HG03460 (cell line): Measurements from ENCODE around the gene ACAP3.

Source experiments
- ATAC-seq: cut with Tn5 transposase; IDR thresholded peaks from one replicate; pipeline ENCODE4 v1.9.1; 2021; ENCODE audit not compliant: unreplicated experiment

The ACAP3 gene

DNA sequence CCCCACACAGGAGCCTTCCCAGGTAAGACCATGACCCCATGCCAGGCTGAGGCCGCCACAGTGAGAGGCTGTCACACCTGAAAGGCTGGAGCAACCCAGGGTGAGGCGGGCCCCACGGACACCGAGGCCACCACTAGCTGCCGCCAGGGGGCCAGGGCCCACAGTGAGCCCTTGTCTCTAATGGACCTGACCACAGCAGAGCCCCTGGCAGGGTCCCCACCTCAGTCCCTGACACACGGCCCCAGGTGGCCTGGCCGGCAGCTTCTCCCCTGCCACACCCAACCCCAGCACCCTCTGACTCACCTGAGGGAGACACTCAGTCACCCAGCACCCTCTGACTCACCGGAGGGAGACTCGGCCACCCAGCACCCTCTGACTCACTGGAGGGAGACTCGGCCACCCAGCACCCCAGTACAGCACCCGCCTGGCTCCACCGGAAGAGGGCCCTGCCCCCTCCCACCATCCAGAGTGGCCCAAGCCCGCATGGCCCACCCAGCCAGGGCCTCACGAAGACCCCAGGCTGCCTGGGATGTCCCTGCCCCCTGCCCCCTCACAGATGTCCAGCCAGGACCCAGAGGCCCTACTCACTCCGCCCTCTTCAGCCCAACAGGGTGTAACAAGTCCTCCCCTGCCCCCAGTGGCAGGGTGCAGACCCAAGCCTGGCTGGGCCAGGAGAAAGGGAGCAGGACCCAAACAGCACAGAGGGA lies 37.1 kb upstream of the ACAP3 start:
- ATAC-seq: no peak

DNA sequence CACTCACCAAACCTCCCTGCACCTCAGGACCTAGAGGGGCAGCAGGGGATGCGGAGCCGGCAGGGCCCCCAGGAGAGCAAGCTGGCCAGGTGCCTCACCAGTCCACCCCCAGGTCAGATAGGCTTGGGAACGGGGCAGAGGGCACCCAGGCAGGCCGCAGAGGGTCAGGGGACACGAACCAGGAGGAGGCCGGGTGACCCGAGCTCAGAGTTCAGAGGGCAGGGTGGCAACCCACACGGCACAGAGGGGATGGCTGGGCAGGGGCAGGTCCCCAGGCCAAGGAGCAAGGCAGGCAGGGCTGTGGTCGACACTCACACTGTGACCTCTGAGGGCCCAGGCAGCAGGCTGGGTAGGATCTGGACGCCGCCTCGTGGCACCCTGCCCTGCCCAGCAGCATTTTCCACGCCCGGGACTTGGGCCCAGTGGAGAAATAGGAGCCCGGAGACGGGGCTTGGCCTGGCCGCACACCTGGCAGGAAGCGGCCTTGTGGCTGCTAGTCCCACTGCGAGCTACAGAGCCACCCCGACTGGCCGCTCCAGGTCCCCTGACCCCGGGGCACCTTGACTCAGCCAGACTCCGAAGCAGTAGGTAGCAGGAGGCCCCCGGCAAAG lies 36.2 kb upstream of the ACAP3 start:
- no peak for ATAC-seq

DNA sequence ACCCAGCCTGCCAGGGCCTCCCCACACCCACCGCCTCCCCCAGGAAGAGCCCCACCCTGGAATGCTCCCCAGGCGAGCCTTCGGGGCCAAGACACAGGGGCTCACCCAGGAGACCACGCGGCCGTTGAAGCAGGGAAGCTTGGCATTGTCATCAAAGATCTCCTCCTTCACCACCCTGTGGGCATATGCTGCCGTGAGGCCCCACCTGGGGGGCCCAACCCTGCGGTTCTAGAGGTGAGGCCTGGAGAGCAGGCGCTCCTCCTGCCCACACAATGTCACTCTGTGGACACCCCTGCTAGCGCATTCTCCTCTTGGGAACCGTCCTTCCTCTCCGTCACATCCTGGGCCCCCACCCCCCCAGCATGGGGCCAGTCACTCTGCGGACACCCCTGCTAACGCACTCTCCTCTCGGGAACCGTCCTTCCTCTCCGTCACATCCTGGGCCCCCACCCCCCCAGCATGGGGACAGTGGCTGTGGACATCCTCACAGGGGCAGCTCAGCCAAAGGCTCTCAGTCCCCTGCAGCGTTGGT lies 34.9 kb upstream of the ACAP3 start:
- ATAC-seq: no peak

GRCh38 chr1:1342061-1342562 lies 34.4 kb upstream of the ACAP3 start:
- no peak for ATAC-seq

GRCh38 chr1:1341549-1342021 lies 33.9 kb upstream of the ACAP3 start:
- ATAC-seq: no peak

- no peak for ATAC-seq
These were observed 33.2 kb upstream of the ACAP3 start for GRCh38 chr1:1340791-1341548.

DNA sequence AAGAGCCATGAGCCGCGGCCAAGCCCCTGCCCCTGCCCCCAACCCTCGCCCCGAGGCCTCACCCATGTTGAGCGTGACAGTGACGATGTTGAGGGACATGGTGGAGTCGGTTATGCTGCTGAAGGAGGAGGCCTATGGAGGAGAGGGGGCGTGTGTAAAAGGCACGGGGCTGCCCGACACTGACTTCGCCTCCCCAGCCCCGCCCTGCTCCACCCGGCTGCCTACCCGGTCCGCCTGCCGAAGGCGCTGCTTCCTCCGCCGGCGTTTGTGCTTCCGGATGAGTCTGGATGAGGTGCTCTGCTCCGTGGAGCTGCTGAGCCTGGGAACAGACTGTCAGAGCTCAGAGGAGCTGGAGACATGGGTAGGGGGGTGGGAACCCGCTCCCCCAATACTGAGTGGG lies 32.5 kb upstream of the ACAP3 start:
- ATAC-seq: no peak

- no peak for ATAC-seq
These were observed 30.5 kb upstream of the ACAP3 start for GRCh38 chr1:1338278-1338677.

DNA sequence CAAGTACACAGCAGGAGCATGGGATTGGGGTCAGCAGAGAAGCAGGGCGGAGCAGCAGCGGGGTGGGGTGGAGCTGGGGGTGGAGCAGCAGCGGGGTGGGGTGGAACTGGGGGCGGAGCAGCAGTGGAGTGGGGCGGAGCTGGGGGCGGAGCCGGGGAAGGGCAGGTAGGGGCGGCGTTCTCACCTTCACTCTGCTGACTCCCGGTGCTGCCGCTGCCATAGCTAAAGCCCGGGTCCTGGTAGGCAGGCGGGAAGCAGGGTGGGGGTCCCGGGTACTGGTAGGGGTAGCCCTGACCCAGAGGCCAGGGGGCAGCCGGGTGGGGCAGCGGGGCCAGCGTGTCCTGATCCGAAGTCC lies 30.0 kb upstream of the ACAP3 start:
- ATAC-seq: no peak

DNA sequence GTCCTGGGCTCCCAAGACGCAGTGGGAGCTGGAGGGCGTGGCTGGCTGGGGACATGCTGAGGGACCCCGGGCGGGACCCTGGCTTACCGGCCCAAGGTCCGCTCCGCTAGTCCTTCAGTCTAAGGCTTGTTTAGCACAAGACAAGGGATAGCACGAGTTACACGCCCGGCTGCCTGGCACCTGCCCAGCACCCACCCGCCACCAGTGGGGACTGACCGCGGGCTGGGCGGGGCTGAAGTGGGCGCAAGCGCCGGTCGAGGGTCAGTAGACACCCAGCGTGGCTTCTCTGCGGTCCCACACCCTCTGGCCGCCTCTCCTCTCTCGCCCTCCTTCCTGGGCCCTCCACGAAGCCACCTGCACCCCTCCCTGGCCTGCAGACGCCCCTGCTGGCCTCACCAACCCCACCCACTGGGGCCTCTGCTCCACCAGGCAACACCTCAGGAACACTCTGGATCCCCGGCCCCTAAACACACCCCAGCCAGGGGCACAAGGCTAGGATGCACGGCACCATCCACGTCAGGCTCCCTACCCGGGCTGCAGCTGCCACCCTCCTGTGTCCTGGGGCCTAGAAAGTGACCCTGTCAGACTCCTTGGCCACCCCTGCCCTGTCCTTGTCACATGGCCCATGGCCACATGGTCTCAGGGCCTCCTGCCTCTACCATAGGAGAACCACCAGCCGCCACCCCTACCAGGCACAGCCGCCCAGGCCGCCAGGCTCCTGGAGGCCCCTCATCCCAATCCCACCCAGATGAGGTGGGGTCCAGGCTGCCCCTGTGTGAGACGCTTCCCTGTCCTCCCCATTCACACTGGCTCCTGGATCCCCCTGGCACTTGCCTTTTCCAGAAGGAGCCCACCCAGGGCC lies 29.4 kb upstream of the ACAP3 start:
- ATAC-seq: no peak

GRCh38 chr1:1336446-1336845 lies 28.7 kb upstream of the ACAP3 start:
- ATAC-seq: no peak

- no peak for ATAC-seq
These were observed 28.1 kb upstream of the ACAP3 start for GRCh38 chr1:1335792-1336248.

DNA sequence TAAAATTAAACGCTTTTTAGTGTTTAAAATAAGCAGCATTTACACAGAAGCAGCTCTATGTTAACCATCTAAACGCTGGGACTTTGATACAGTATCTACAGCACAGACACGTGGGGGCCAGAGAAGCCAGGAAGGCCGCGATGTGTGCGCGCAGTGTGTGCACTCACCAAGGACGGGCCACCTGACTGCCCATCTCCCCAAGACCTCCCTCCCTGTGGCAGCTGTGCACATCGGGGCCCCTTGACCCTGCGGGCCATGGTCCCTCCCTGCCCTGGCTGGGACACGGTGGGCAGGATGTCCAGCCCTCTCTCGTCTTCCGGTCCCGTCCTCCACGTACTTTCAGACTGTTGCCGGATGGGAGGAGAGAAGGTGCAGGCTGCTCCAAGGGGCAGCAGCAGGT lies 27.6 kb upstream of the ACAP3 start:
- ATAC-seq: no peak

GRCh38 chr1:1334835-1335234 lies 27.1 kb upstream of the ACAP3 start:
- ATAC-seq: no peak

GRCh38 chr1:1333551-1334241 lies 26.0 kb upstream of the ACAP3 start:
- ATAC-seq: no peak

- no peak for ATAC-seq
These were observed 25.2 kb upstream of the ACAP3 start for GRCh38 chr1:1332774-1333480.

GRCh38 chr1:1332031-1332755 lies 24.5 kb upstream of the ACAP3 start:
- ATAC-seq: no peak

DNA sequence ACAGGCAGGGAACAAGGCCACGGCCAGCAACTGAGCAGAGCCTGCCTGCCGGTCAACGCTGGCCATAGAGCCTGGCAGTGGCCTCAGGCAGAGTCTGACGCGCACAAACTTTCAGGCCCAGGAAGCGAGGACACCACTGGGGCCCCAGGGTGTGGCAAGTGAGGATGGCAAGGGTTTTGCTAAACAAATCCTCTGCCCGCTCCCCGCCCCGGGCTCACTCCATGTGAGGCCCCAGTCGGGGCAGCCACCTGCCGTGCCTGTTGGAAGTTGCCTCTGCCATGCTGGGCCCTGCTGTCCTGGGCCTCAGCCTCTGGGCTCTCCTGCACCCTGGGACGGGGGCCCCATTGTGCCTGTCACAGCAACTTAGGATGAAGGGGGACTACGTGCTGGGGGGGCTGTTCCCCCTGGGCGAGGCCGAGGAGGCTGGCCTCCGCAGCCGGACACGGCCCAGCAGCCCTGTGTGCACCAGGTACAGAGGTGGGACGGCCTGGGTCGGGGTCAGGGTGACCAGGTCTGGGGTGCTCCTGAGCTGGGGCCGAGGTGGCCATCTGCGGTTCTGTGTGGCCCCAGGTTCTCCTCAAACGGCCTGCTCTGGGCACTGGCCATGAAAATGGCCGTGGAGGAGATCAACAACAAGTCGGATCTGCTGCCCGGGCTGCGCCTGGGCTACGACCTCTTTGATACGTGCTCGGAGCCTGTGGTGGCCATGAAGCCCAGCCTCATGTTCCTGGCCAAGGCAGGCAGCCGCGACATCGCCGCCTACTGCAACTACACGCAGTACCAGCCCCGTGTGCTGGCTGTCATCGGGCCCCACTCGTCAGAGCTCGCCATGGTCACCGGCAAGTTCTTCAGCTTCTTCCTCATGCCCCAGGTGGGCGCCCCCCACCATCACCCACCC lies 23.6 kb upstream of the ACAP3 start, which contains the start of gene TAS1R3:
Gene TAS1R3, plus strand, starts transcription at position 213 of the 898 bp plus-strand sequence. Its CDS starts 66 bp downstream, at position 279.
- no peak for ATAC-seq
